SIG-M5 (cell line): Measurements from ENCODE around the gene PTP4A1.
A peak's percentile ranks its signal among the peaks of the same experiment; 100 is the strongest.
"Not testable (repeated sequence)": the region's sequence is repeated elsewhere in the genome, so short reads cannot be mapped to it uniquely, and the experiment has no call there.

ENCODE experiments used
- DNase-seq: peaks from one replicate; lab custom pipeline; 2025; lab: John Stamatoyannopoulos, UW

The PTP4A1 gene

GRCh38 chr6:63572044-63572746 is at the start of gene PTP4A1, which contains the start of gene LOC128125822:
Gene PTP4A1 (plus strand): TSS chr6:63572480. CDS start chr6:63576881, 4,401 bp downstream.
Gene LOC128125822 (plus strand): TSS chr6:63572480.
- peak; percentile 56 for DNase-seq

GRCh38 chr6:63522911-63523287 is 49.4 kb upstream of the PTP4A1 start:
- DNase-seq, result not testable (repeated sequence)

- no peak for DNase-seq
Observed at GRCh38 chr6:63523630-63524029, 48.6 kb upstream of the PTP4A1 start.

GRCh38 chr6:63525186-63525878 is 46.9 kb upstream of the PTP4A1 start:
- no peak for DNase-seq

- DNase-seq, result no peak
Observed at GRCh38 chr6:63526931-63527330, 45.3 kb upstream of the PTP4A1 start.

GRCh38 chr6:63527658-63528514 is 44.4 kb upstream of the PTP4A1 start:
- DNase-seq, result no peak

GRCh38 chr6:63529498-63529897 is 42.8 kb upstream of the PTP4A1 start:
- DNase-seq, result no peak

- no peak for DNase-seq
Observed at GRCh38 chr6:63530182-63530581, 42.1 kb upstream of the PTP4A1 start.

- DNase-seq, result no peak
Observed at GRCh38 chr6:63530991-63531390, 41.3 kb upstream of the PTP4A1 start.

GRCh38 chr6:63533026-63533425 is 39.3 kb upstream of the PTP4A1 start:
- DNase-seq, result no peak

GRCh38 chr6:63533952-63534351 is 38.3 kb upstream of the PTP4A1 start:
- DNase-seq, result no peak

- no peak for DNase-seq
Observed at GRCh38 chr6:63537201-63537958, 34.9 kb upstream of the PTP4A1 start.

- no peak for DNase-seq
Observed at GRCh38 chr6:63537959-63538300, 34.4 kb upstream of the PTP4A1 start.

GRCh38 chr6:63538550-63538949 is 33.7 kb upstream of the PTP4A1 start:
- no peak for DNase-seq

GRCh38 chr6:63543001-63543400 is 29.3 kb upstream of the PTP4A1 start:
- DNase-seq, result no peak

- no peak for DNase-seq
Observed at GRCh38 chr6:63543982-63544381, 28.3 kb upstream of the PTP4A1 start.

- DNase-seq, result no peak
Observed at GRCh38 chr6:63546236-63546635, 26.0 kb upstream of the PTP4A1 start.

- no peak for DNase-seq
Observed at GRCh38 chr6:63546697-63547096, 25.6 kb upstream of the PTP4A1 start.

GRCh38 chr6:63549076-63549475 is 23.2 kb upstream of the PTP4A1 start:
- no peak for DNase-seq

GRCh38 chr6:63553208-63553607 is 19.1 kb upstream of the PTP4A1 start:
- DNase-seq, result no peak

- no peak for DNase-seq
Observed at GRCh38 chr6:63553900-63554299, 18.4 kb upstream of the PTP4A1 start.

- no peak for DNase-seq
Observed at GRCh38 chr6:63554782-63555181, 17.5 kb upstream of the PTP4A1 start.
